ENCODE measurements around the gene KCNJ4.

KCNJ4 gene

GRCh38 chr22:38427940-38428339 lies 27.1 kb downstream of the KCNJ4 start:
- DNase-seq = no peak

- no peak for DNase-seq
Observed at GRCh38 chr22:38427465-38427864, 27.5 kb downstream of the KCNJ4 start.

GRCh38 chr22:38426628-38427027 lies 28.4 kb downstream of the KCNJ4 start:
- no peak for DNase-seq

- no peak for DNase-seq
Observed at GRCh38 chr22:38424525-38425080, 30.4 kb downstream of the KCNJ4 start.

GRCh38 chr22:38423512-38424503 lies 31.2 kb downstream of the KCNJ4 start:
- no peak for DNase-seq

- DNase-seq = no peak
Observed at GRCh38 chr22:38422611-38423511, 32.1 kb downstream of the KCNJ4 start.

GRCh38 chr22:38420734-38421133 lies 34.3 kb downstream of the KCNJ4 start:
- DNase-seq = no peak

- no peak for DNase-seq
Observed at GRCh38 chr22:38419858-38420160, 35.2 kb downstream of the KCNJ4 start.

GRCh38 chr22:38419121-38419857 lies 35.7 kb downstream of the KCNJ4 start:
- DNase-seq = no peak

GRCh38 chr22:38418589-38418988 lies 36.4 kb downstream of the KCNJ4 start:
- DNase-seq = no peak

GRCh38 chr22:38417252-38418060 lies 37.5 kb downstream of the KCNJ4 start:
- DNase-seq = no peak

GRCh38 chr22:38416621-38417251 lies 38.3 kb downstream of the KCNJ4 start:
- no peak for DNase-seq

GRCh38 chr22:38415561-38416321 lies 39.3 kb downstream of the KCNJ4 start:
- peak; percentile 46 for DNase-seq

GRCh38 chr22:38415046-38415445 lies 40.0 kb downstream of the KCNJ4 start:
- peak; percentile 41 for DNase-seq

- DNase-seq = no peak
Observed at GRCh38 chr22:38414009-38414395, 41.0 kb downstream of the KCNJ4 start.

- DNase-seq = peak; percentile 45
Observed at GRCh38 chr22:38413085-38414008, 41.7 kb downstream of the KCNJ4 start.

GRCh38 chr22:38412435-38413084 lies 42.4 kb downstream of the KCNJ4 start:
- peak; percentile 89 for DNase-seq

GRCh38 chr22:38411016-38411415 lies 44.0 kb downstream of the KCNJ4 start:
- DNase-seq = peak; percentile 32

GRCh38 chr22:38409916-38410315 lies 45.1 kb downstream of the KCNJ4 start:
- peak; percentile 26 for DNase-seq
